Heart left ventricle (tissue), 16 donors: ENCODE data around the gene COL5A3. TPM values are rescaled to one million over a fixed set of nuclear protein-coding genes. Genes with fewer than 3 reads are reported as not detected.

ENCODE experiments used
- ATAC-seq, 4 donors: fragments of 200-7000 bp; cut with Tn5 transposase; one replicate each; pipeline ENCODE4 v1.9.1; 2020 to 2022; ENCODE audit warnings: moderate library complexity in 4 of 4, mild to moderate bottlenecking in 3 of 4, moderate number of reproducible peaks in 1 of 4
- DNase-seq, 5 donors: peaks; one replicate each; pipeline ENCODE4 v3.0.0-alpha.2; 2020
- H3K27ac ChIP-seq, 12 donors: fragments of 200-600 bp; sonication (generic) in 4 of 12; one replicate each; pipeline versions ENCODE4 v1.5.0 to v1.8.0; 2016 to 2022; ENCODE audit warnings: mild to moderate bottlenecking in 2 of 12
- H3K27me3 ChIP-seq, 9 donors: fragments of 200-600 bp; sonication (generic) in 2 of 9; one replicate each; pipeline versions ENCODE4 v1.5.1 to v1.8.0; 2016 to 2022; ENCODE audit warnings: mild to moderate bottlenecking in 3 of 9
- H3K36me3 ChIP-seq, 9 donors: fragments of 200-600 bp; sonication (generic) in 2 of 9; one replicate each; pipeline versions ENCODE4 v1.5.0 to v1.8.0; 2018 to 2022; ENCODE audit warnings: mild to moderate bottlenecking in 2 of 9
- H3K4me1 ChIP-seq, 12 donors: fragments of 200-600 bp; sonication (generic) in 4 of 12; one replicate each; pipeline versions ENCODE4 v1.5.0 to v1.8.0; 2016 to 2022; ENCODE audit warnings: mild to moderate bottlenecking in 3 of 12
- H3K4me3 ChIP-seq, 12 donors: fragments of 200-600 bp; sonication (generic) in 4 of 12; one replicate each; pipeline versions ENCODE4 v1.5.0 to v1.8.0; 2017 to 2022; ENCODE audit warnings: mild to moderate bottlenecking in 9 of 12, moderate library complexity in 4 of 12
- H3K9me3 ChIP-seq, 12 donors: fragments of 200-600 bp; sonication (generic) in 4 of 12; one replicate each; pipeline versions ENCODE4 v1.5.0 to v1.8.0; 2016 to 2022; ENCODE audit warnings: mild to moderate bottlenecking in 1 of 12
- CTCF ChIP-seq, 12 donors: fragments of 200-600 bp; sonication (generic) in 4 of 12; IDR thresholded peaks; one replicate each; pipeline versions ENCODE4 v1.5.0 to v1.8.0; 2018 to 2022; ENCODE audit warnings: antibody characterized with exemption in 12 of 12, mild to moderate bottlenecking in 5 of 12
- POLR2A ChIP-seq, 2 donors: fragments of 450-650 bp; IDR thresholded peaks; one replicate each; pipeline ENCODE4 v1.6.1; 2017; ENCODE audit warnings: antibody characterized with exemption in 2 of 2, mild to moderate bottlenecking in 2 of 2, moderate library complexity in 2 of 2
- WGBS, 4 donors: extraction: QIAGEN DNeasy Blood & Tissue Kit in 2 of 4; methylation state at CpG; one replicate each; pipeline versions ENCODE4 v1.1.5 to v1.1.7; 2013 to 2018; 5-methylcytosine and 5-hydroxymethylcytosine counted together
- intact Hi-C, 10 donors: fragments of 100-400 bp; cut with DNase I; formaldehyde crosslinking; loops; one replicate each; pipeline versions ENCODE4 v1.11.1 to v1.14.2; 2022
- polyA plus RNA-seq, 2 donors: library from polyadenylated mRNA; stranded (reverse); fragments of 200-250 nt; gene quantifications; one replicate each; pipeline ENCODE4 v1.2.3, GENCODE V29; 2013
- total RNA-seq, 9 donors: library from RNA; depleted of rRNA in 2 of 9; stranded (reverse); fragments of >200 nt in 2 of 9; fragmentation: NEBNext Ultra II Directional in 3 of 9; extraction: Animal tissue kit (Norgen Biotek cat#: 25700) in 3 of 9; gene quantifications; one replicate each; pipeline versions ENCODE4 v1.1.0 to v1.2.4, GENCODE V29; 2016 to 2023
- donor health status: ischemic (EF 13 %, LVEDD 7.1; RV severe dilation, severe dysfunction).
- donor health status: healthy with polysubstance abuse.
- donor health status: DM: no; HTN: yes; CAD: no.
- donor health status: DM: no; HTN: no; CAD: no.
- donor health status: ischemic (EF 25% LVEDD 6.9; RV normal size, moderate dysfunction).
- donor health status: ischemic (EF 25% LVEDD 5.7; RV mildly dilated, moderate dysfunction).
- donor health status: healthy.
- donor health status: DM: yes; HTN: yes; CAD: no.
- donor health status: ischemic (EF 35%, LVEDD 5.7; RV mildly dilated, moderate dysfunction).
- donor health status: nonischemic (EF 11% LVEDD 7.7; RV severe dilation, severe dysfunction).
- donor health status: DM: yes; HTN: yes; CAD: no.
- donor health status: PGD.
- donor health status: ischemic (EF 29% LVEDD 5.4; RV normal size, mild dysfunction).
- donor health status: nonischemic (EF 23%, LVEDD 6.1; RV moderate dilation, normal function).

Gene COL5A3
- total and polyA plus RNA-seq, 11 donors = 5.0 to 34.1 (median 12.2) TPM

- WGBS, 4 donors = 44 to 82% (median 72%) methylated on average over 1 to 2 of the region's 2 CpGs
- Histone ChIP-seq H3K27ac (no peak overlapping the region), H3K36me3 (no peaks in the 10 kb centered on the region), H3K4me3 (no peak overlapping the region), H3K9me3 (no peaks in the 10 kb centered on the region), H3K27me3 (peaks cover 0 to 10% (median 0%) of the 10 kb centered on the region in 9 donors), H3K4me1 (peaks cover 0 to 2% (median 0%) of the 10 kb centered on the region in 12 donors)
- TF ChIP-seq POLR2A (IDR thresholded peaks at IDR 0.05) = no peak
- TF ChIP-seq CTCF (IDR thresholded peaks at IDR 0.05) = no peak
- DNase-seq (no peak), ATAC-seq (no peak)
- intact Hi-C loops = no loop called here
Observed at GRCh38 chr19:10021863-10022262, 11.6 kb upstream of the COL5A3 start.

GRCh38 chr19:10021446-10021845, 11.1 kb upstream of the COL5A3 start:
- Histone ChIP-seq H3K4me3 (no peak overlapping the region), H3K36me3 (no peaks in the 10 kb centered on the region), H3K27ac (no peak overlapping the region), H3K4me1 (no peaks in the 10 kb centered on the region), H3K9me3 (no peaks in the 10 kb centered on the region), H3K27me3 (peaks cover 0 to 9% (median 0%) of the 10 kb centered on the region in 9 donors)
- TF ChIP-seq CTCF (IDR thresholded peaks at IDR 0.05) (no peak), POLR2A (IDR thresholded peaks at IDR 0.05) (no peak)
- no peak for DNase-seq
- intact Hi-C loops = no loop called here
- 86 to 91% (median 87%) methylated on average over 23 of the region's 23 CpGs for WGBS, 4 donors
- ATAC-seq = no peak

- Histone ChIP-seq H3K27me3 (peaks cover 0 to 8% (median 0%) of the 10 kb centered on the region in 9 donors), H3K9me3 (no peaks in the 10 kb centered on the region), H3K36me3 (no peaks in the 10 kb centered on the region), H3K4me3 (no peak overlapping the region), H3K27ac (no peak overlapping the region), H3K4me1 (no peaks in the 10 kb centered on the region)
- DNase-seq (no peak), ATAC-seq (no peak)
- intact Hi-C loops = no loop called here
- WGBS, 4 donors = 74 to 91% (median 83%) methylated on average over 6 of the region's 6 CpGs
- TF ChIP-seq POLR2A (IDR thresholded peaks at IDR 0.05) (no peak), CTCF (IDR thresholded peaks at IDR 0.05) (no peak)
Observed at GRCh38 chr19:10020851-10021250, 10.5 kb upstream of the COL5A3 start.

- Histone ChIP-seq H3K4me1 (no peaks in the 10 kb centered on the region), H3K36me3 (no peaks in the 10 kb centered on the region), H3K27ac (no peak overlapping the region), H3K4me3 (no peak overlapping the region), H3K27me3 (peaks cover 0 to 8% (median 0%) of the 10 kb centered on the region in 9 donors), H3K9me3 (no peaks in the 10 kb centered on the region)
- intact Hi-C loops = no loop called here
- ATAC-seq (no peak), DNase-seq (no peak)
- TF ChIP-seq CTCF (IDR thresholded peaks at IDR 0.05) (no peak), POLR2A (IDR thresholded peaks at IDR 0.05) (no peak)
- 80 to 87% (median 85%) methylated on average over 5 of the region's 5 CpGs for WGBS, 4 donors
Observed at GRCh38 chr19:10019246-10019645, 8.9 kb upstream of the COL5A3 start.
